ENCODE measurements around the gene GSG1L2. TPM values are rescaled to one million over a fixed set of nuclear protein-coding genes. Genes with fewer than 3 reads are reported as not detected.

The GSG1L2 gene
- polyA plus RNA-seq, 2 of the 4 experiments (the other 2 are of a cell fraction), result not detected

DNA sequence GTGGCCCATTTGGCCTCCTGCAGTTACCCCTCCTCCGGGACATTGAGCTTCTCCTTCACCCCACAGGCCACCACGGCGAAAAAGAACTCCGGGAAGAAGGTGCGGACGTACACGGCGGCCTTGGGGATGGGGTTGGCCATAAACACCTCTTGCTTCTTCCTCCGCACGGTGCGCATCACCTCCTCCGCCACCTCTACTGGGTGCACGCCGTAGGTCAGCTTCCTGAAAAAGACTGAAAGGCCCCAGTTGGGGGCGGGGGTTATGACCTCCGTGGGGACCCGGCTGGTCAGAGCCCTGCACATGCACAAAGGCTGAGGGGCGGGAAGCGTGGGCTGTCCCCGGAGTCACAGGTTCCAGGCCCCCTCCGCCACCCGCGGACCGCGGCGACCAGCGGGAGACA, 50.4 kb downstream of the GSG1L2 start:
- no peak for ATAC-seq
- Histone ChIP-seq H3K9me3 (no peaks in the 10 kb centered on the region), H3K27ac (peak overlapping the region in 1 of 2 experiments; percentile 57; a peak in 3 of 6 replicates), H3K4me2 (no peak overlapping the region), H3K4me3 (no peak overlapping the region), H3K4me1 (peaks cover 7% of the 10 kb centered on the region; the same call in 1 of the 3 replicates)
- DNase-seq (ENCODE audit: low read depth in 1 of 2, low spot score in 1 of 2), result no peak
- ChIA-PET CTCF (interaction anchor here (0.6 to 2.7 kb wide), 8 partner anchors 10 to 233 kb away, joined by 3 to 6 read pairs (median 5); no protein-coding TSS in a partner anchor), POLR2A (no interaction called here)
- TF ChIP-seq, protein P1, sequence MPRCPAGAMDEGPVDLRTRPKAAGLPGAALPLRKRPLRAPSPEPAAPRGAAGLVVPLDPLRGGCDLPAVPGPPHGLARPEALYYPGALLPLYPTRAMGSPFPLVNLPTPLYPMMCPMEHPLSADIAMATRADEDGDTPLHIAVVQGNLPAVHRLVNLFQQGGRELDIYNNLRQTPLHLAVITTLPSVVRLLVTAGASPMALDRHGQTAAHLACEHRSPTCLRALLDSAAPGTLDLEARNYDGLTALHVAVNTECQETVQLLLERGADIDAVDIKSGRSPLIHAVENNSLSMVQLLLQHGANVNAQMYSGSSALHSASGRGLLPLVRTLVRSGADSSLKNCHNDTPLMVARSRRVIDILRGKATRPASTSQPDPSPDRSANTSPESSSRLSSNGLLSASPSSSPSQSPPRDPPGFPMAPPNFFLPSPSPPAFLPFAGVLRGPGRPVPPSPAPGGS (IDR thresholded peaks at IDR 0.05), result no peak
- no peak for TF ChIP-seq CEBPB (IDR thresholded peaks at IDR 0.05)
- no peak for TF ChIP-seq ZC3H11A (IDR thresholded peaks at IDR 0.05)
- no peak for TF ChIP-seq ESRRA (IDR thresholded peaks at IDR 0.05; ENCODE audit: borderline replicate concordance, low read length)
- TF ChIP-seq JUN (IDR thresholded peaks at IDR 0.05), result no peak
- TF ChIP-seq RFX5 (IDR thresholded peaks at IDR 0.05), result no peak
- TF ChIP-seq, protein P2, sequence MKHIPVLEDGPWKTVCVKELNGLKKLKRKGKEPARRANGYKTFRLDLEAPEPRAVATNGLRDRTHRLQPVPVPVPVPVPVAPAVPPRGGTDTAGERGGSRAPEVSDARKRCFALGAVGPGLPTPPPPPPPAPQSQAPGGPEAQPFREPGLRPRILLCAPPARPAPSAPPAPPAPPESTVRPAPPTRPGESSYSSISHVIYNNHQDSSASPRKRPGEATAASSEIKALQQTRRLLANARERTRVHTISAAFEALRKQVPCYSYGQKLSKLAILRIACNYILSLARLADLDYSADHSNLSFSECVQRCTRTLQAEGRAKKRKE (CRISPR knock-in tag; IDR thresholded peaks at IDR 0.05; ENCODE audit: low read depth), result no peak
- 93% methylated on average over 27 of the region's 27 CpGs for WGBS (ENCODE audit: missing lambda C conversion rate)
- no peak for FAIRE-seq

DNA sequence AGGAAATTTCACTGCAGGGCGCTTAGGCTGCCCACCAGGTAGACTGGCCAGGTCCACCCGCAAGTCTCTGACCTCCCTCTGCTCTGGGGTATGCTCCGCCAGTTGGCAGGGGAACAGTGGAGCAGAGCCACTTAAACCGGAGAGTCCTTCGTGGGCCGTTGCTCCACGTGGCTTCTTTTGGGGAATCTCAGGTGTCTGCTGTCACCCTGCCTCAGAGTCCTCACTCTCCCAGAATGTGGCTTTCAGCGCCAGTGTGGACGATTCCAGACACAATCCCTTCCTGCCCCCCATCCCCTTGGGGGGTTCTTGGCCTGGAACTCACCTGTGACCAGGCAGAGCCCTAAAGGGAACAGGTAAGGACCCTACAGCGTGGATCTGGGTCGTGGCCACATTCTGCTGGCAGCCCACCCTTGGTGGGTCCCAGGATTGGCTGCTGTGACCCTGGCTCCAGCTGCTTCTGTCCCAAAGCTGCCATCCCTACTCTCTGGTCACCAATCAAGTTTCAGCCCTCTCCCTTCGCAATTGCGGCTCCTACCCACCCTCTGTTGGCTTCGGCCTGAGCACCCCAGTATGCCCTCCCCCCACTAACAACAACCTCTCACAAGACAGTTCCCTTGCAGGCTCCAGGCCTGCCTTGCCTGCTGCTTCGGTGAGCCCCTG, 52.7 kb downstream of the GSG1L2 start:
- TF ChIP-seq RAD21 (conservative IDR thresholded peaks at IDR 0.05 in 1 of 2, IDR thresholded peaks at IDR 0.05 in 1 of 2) (no peak), RARB (CRISPR knock-in tag; IDR thresholded peaks at IDR 0.05) (no peak), PHF8 (IDR thresholded peaks at IDR 0.05; ENCODE audit: borderline replicate concordance, low read depth) (no peak), HDAC2 (IDR thresholded peaks at IDR 0.05) (no peak)
- TF ChIP-seq, protein P3, sequence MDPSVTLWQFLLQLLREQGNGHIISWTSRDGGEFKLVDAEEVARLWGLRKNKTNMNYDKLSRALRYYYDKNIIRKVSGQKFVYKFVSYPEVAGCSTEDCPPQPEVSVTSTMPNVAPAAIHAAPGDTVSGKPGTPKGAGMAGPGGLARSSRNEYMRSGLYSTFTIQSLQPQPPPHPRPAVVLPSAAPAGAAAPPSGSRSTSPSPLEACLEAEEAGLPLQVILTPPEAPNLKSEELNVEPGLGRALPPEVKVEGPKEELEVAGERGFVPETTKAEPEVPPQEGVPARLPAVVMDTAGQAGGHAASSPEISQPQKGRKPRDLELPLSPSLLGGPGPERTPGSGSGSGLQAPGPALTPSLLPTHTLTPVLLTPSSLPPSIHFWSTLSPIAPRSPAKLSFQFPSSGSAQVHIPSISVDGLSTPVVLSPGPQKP (IDR thresholded peaks at IDR 0.05; ENCODE audit: low read depth, low read length), result no peak
- TF ChIP-seq, protein P4, sequence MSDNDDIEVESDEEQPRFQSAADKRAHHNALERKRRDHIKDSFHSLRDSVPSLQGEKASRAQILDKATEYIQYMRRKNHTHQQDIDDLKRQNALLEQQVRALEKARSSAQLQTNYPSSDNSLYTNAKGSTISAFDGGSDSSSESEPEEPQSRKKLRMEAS (IDR thresholded peaks at IDR 0.05), result no peak
- TF ChIP-seq, protein P5, sequence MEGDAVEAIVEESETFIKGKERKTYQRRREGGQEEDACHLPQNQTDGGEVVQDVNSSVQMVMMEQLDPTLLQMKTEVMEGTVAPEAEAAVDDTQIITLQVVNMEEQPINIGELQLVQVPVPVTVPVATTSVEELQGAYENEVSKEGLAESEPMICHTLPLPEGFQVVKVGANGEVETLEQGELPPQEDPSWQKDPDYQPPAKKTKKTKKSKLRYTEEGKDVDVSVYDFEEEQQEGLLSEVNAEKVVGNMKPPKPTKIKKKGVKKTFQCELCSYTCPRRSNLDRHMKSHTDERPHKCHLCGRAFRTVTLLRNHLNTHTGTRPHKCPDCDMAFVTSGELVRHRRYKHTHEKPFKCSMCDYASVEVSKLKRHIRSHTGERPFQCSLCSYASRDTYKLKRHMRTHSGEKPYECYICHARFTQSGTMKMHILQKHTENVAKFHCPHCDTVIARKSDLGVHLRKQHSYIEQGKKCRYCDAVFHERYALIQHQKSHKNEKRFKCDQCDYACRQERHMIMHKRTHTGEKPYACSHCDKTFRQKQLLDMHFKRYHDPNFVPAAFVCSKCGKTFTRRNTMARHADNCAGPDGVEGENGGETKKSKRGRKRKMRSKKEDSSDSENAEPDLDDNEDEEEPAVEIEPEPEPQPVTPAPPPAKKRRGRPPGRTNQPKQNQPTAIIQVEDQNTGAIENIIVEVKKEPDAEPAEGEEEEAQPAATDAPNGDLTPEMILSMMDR (IDR thresholded peaks at IDR 0.05), result no peak
- no peaks in the 10 kb centered on the region for H3K9me3 ChIP-seq
- no peak for FAIRE-seq
- ChIA-PET POLR2A (no interaction called here), CTCF (interaction anchor here (0.7 to 6.5 kb wide), 29 partner anchors 7 to 191 kb away, joined by 3 to 58 read pairs (median 4); partner anchors contain the start of genes DHRS7C and RCVRN)
- WGBS (ENCODE audit: missing lambda C conversion rate), result 80% methylated on average over 15 of the region's 15 CpGs
- no peak overlapping the region for H3K4me2 ChIP-seq
- no peak for DNase-seq (ENCODE audit: low read depth in 1 of 2, low spot score in 1 of 2)
- H3K27ac ChIP-seq, result peak overlapping the region; percentile 43 to 72
- no peak for ATAC-seq
- H3K4me3 ChIP-seq, result no peak overlapping the region
- peaks cover 7% of the 10 kb centered on the region; the same call in 1 of the 3 replicates for H3K4me1 ChIP-seq

DNA sequence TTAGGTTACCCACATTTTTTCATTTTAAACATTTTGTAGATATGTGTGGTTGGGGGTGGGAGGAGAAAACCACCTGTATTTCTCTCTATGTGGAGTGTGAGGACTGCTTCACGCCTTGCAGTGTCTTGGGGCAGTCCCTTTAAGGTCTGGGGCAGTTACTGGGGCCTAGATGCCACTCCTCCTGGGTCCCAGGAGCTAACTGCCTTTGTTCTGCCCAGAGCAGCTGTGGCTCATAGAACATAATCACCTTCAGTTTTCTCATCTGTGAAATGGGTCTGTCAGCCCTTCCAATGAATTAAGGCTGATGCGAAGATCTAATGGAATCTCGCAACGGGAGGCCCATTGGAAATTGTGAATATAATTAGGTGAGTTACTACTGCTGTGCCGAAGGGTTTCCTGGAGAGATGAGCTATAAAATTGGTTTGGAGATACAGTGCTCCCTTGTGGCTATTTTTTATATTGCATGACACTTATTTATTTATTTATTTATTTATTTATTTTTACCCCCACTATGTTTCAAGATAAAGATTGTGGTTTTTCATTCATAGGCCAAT, 53.4 kb downstream of the GSG1L2 start:
- H3K4me2 ChIP-seq, result no peak overlapping the region
- H3K4me1 ChIP-seq, result peaks cover 14% of the 10 kb centered on the region; the same call in 2 of the 3 replicates
- no peaks in the 10 kb centered on the region for H3K9me3 ChIP-seq
- WGBS (ENCODE audit: missing lambda C conversion rate), result 37% methylated on average over 5 of the region's 5 CpGs
- H3K4me3 ChIP-seq, result no peak overlapping the region
- POLR2A ChIA-PET, result no interaction called here
- TF ChIP-seq ZC3H11A (IDR thresholded peaks at IDR 0.05) (peak; percentile 100), RAD21 (conservative IDR thresholded peaks at IDR 0.05 in 1 of 2, IDR thresholded peaks at IDR 0.05 in 1 of 2) (peak; percentile 55 to 74), MAFK (IDR thresholded peaks at IDR 0.05; ENCODE audit: partially characterized antibody) (no peak), SMC3 (IDR thresholded peaks at IDR 0.05) (peak; percentile 75), MYC (IDR thresholded peaks at IDR 0.05; ENCODE audit: borderline replicate concordance, low read length) (no peak)
- TF ChIP-seq, protein P5 (IDR thresholded peaks at IDR 0.05), result peak; percentile 80
- CTCF ChIA-PET, result interaction anchor here (0.7 to 6.5 kb wide), 35 partner anchors 8 to 193 kb away, joined by 3 to 58 read pairs (median 4); partner anchors contain the start of genes DHRS7C, RCVRN and STX8
- H3K27ac ChIP-seq, result peak overlapping the region; percentile 43 to 72
- DNase-seq (ENCODE audit: low read depth in 1 of 2, low spot score in 1 of 2), result peak; percentile 55 to 60
- ATAC-seq, result peak in 1 of 2 experiments; percentile 52; a peak in 3 of 6 replicates
- no peak for FAIRE-seq

Data from A549 (cell line).